ENCODE measurements around the gene CNPPD1.

- no peak for TF ChIP-seq POLR2A (IDR thresholded peaks at IDR 0.05)
- TF ChIP-seq CTCF (IDR thresholded peaks at IDR 0.05) = no peak
- TF ChIP-seq POLR2AphosphoS5 (IDR thresholded peaks at IDR 0.05) = no peak
- no peak for TF ChIP-seq EP300 (IDR thresholded peaks at IDR 0.05)
Measured at GRCh38 chr2:219157396-219157795, 19.3 kb downstream of the CNPPD1 start.
